ENCODE data around the gene LRRC59. TPM values are rescaled to one million over a fixed set of nuclear protein-coding genes. Genes with fewer than 3 reads are reported as not detected.
A peak's percentile ranks its signal among the peaks of the same experiment; 100 is the strongest.

The LRRC59 gene
- total RNA-seq, 2 donors from 2014 or later, result 87.9 to 98.2 TPM

- no peak overlapping the region for H3K27ac ChIP-seq (ENCODE audit: low read depth, low read length)
- no peak overlapping the region for H3K9ac ChIP-seq (ENCODE audit: extremely low read depth, low read length, poor library complexity, severe bottlenecking)
- no peaks in the 10 kb centered on the region for H3K9me3 ChIP-seq (ENCODE audit: control insufficient read depth, low read length)
- no peak overlapping the region for H3K27ac Mint-ChIP-seq
- peaks cover 21% of the 10 kb centered on the region for H3K4me1 Mint-ChIP-seq
- H3K4me1 ChIP-seq (ENCODE audit: control insufficient read depth, insufficient read depth, low read length), result no peaks in the 10 kb centered on the region
- peaks cover 16% of the 10 kb centered on the region for H3K36me3 Mint-ChIP-seq (ENCODE audit: low read depth)
- no peak overlapping the region for H3K4me3 Mint-ChIP-seq
- no peak for TF ChIP-seq CTCF (conservative IDR thresholded peaks at IDR 0.05)
- H3K27me3 Mint-ChIP-seq (ENCODE audit: insufficient read depth), result no peaks in the 10 kb centered on the region
- no peak for DNase-seq
- 91% methylated on average over 6 of the region's 6 CpGs for WGBS, 2 experiments (ENCODE audit: insufficient coverage in 1 of 2, insufficient read length in 1 of 2)
- H3K9me3 Mint-ChIP-seq, result no peaks in the 10 kb centered on the region
- no peak overlapping the region for H3K4me3 ChIP-seq (ENCODE audit: low read length)
- no peaks in the 10 kb centered on the region for H3K27me3 ChIP-seq (ENCODE audit: control insufficient read depth, insufficient read depth, low read length, poor library complexity, severe bottlenecking)
- H3K36me3 ChIP-seq (ENCODE audit: control insufficient read depth, insufficient read depth, low read length), result no peaks in the 10 kb centered on the region
Observed at GRCh38 chr17:50444841-50445715, 47.8 kb upstream of the LRRC59 start.

- H3K4me1 ChIP-seq (ENCODE audit: control insufficient read depth, insufficient read depth, low read length), result no peaks in the 10 kb centered on the region
- peak overlapping the region; percentile 27 for H3K27ac Mint-ChIP-seq
- no peak overlapping the region for H3K9ac ChIP-seq (ENCODE audit: extremely low read depth, low read length, poor library complexity, severe bottlenecking)
- peaks cover 21% of the 10 kb centered on the region for H3K4me1 Mint-ChIP-seq
- H3K27me3 Mint-ChIP-seq (ENCODE audit: insufficient read depth), result no peaks in the 10 kb centered on the region
- H3K27ac ChIP-seq (ENCODE audit: low read depth, low read length), result no peak overlapping the region
- no peaks in the 10 kb centered on the region for H3K9me3 Mint-ChIP-seq
- no peak overlapping the region for H3K4me3 ChIP-seq (ENCODE audit: low read length)
- 71 to 96% methylated on average over 2 to 3 of the region's 3 CpGs for whole genome bisulfite sequencing, 2 experiments (ENCODE audit: insufficient coverage in 1 of 2, insufficient read length in 1 of 2)
- no peak overlapping the region for H3K4me3 Mint-ChIP-seq
- H3K36me3 Mint-ChIP-seq (ENCODE audit: low read depth), result peaks cover 17% of the 10 kb centered on the region
- no peak for TF ChIP-seq CTCF (conservative IDR thresholded peaks at IDR 0.05)
- no peaks in the 10 kb centered on the region for H3K9me3 ChIP-seq (ENCODE audit: control insufficient read depth, low read length)
- no peaks in the 10 kb centered on the region for H3K27me3 ChIP-seq (ENCODE audit: control insufficient read depth, insufficient read depth, low read length, poor library complexity, severe bottlenecking)
- no peaks in the 10 kb centered on the region for H3K36me3 ChIP-seq (ENCODE audit: control insufficient read depth, insufficient read depth, low read length)
- DNase-seq, result no peak
Observed at GRCh38 chr17:50443505-50443974, 46.2 kb upstream of the LRRC59 start.

GRCh38 chr17:50440838-50441829 lies 43.8 kb upstream of the LRRC59 start:
- Histone ChIP-seq H3K27ac (ENCODE audit: low read depth, low read length) (no peak overlapping the region), H3K36me3 (ENCODE audit: control insufficient read depth, insufficient read depth, low read length) (no peaks in the 10 kb centered on the region), H3K27me3 (ENCODE audit: control insufficient read depth, insufficient read depth, low read length, poor library complexity, severe bottlenecking) (no peaks in the 10 kb centered on the region), H3K9me3 (ENCODE audit: control insufficient read depth, low read length) (no peaks in the 10 kb centered on the region), H3K4me3 (ENCODE audit: low read length) (no peak overlapping the region), H3K9ac (ENCODE audit: extremely low read depth, low read length, poor library complexity, severe bottlenecking) (no peak overlapping the region), H3K4me1 (ENCODE audit: control insufficient read depth, insufficient read depth, low read length) (no peaks in the 10 kb centered on the region)
- Mint-ChIP-seq H3K36me3 (ENCODE audit: low read depth) (peaks cover 18% of the 10 kb centered on the region), H3K4me3 (no peak overlapping the region), H3K27ac (no peak overlapping the region), H3K4me1 (peaks cover 21% of the 10 kb centered on the region), H3K9me3 (no peaks in the 10 kb centered on the region), H3K27me3 (ENCODE audit: insufficient read depth) (no peaks in the 10 kb centered on the region)
- no peak for TF ChIP-seq CTCF (conservative IDR thresholded peaks at IDR 0.05)
- no peak for DNase-seq
- WGBS, 2 experiments (ENCODE audit: insufficient coverage in 1 of 2, insufficient read length in 1 of 2), result 90 to 98% methylated on average over 8 to 10 of the region's 10 CpGs
